ENCODE measurements around the gene FAM168B. TPM values are rescaled to one million over a fixed set of nuclear protein-coding genes. Genes with fewer than 3 reads are reported as not detected.
A peak's percentile ranks its signal among the peaks of the same experiment; 100 is the strongest.

The FAM168B gene
- total RNA-seq, 1 donor from 2014 or later = 214 TPM

- Histone ChIP-seq H3K36me3 (ENCODE audit: control insufficient read depth, insufficient read depth, low read length) (peaks cover 10% of the 10 kb centered on the region), H3K4me3 (ENCODE audit: low read depth, low read length) (no peak overlapping the region), H3K27me3 (ENCODE audit: control insufficient read depth, insufficient read depth, low read length) (no peaks in the 10 kb centered on the region)
- DNase-seq (ENCODE audit: low read depth) = no peak
- TF ChIP-seq CTCF (IDR thresholded peaks at IDR 0.05; ENCODE audit: insufficient read depth, low read length, severe bottlenecking) = no peak
- FAIRE-seq = no peak
Observed at GRCh38 chr2:131063501-131064283, 29.6 kb downstream of the FAM168B start.

GRCh38 chr2:131058920-131059319 lies 34.3 kb downstream of the FAM168B start:
- H3K36me3 ChIP-seq (ENCODE audit: control insufficient read depth, insufficient read depth, low read length) = peaks cover 23% of the 10 kb centered on the region
- FAIRE-seq = no peak
- DNase-seq (ENCODE audit: low read depth) = no peak
- H3K27me3 ChIP-seq (ENCODE audit: control insufficient read depth, insufficient read depth, low read length) = no peaks in the 10 kb centered on the region
- no peak overlapping the region for H3K4me3 ChIP-seq (ENCODE audit: low read depth, low read length)
- no peak for TF ChIP-seq CTCF (IDR thresholded peaks at IDR 0.05; ENCODE audit: insufficient read depth, low read length, severe bottlenecking)

- no peak for DNase-seq (ENCODE audit: low read depth)
- Histone ChIP-seq H3K36me3 (ENCODE audit: control insufficient read depth, insufficient read depth, low read length) (peaks cover 26% of the 10 kb centered on the region), H3K4me3 (ENCODE audit: low read depth, low read length) (no peak overlapping the region), H3K27me3 (ENCODE audit: control insufficient read depth, insufficient read depth, low read length) (no peaks in the 10 kb centered on the region)
- no peak for TF ChIP-seq CTCF (IDR thresholded peaks at IDR 0.05; ENCODE audit: insufficient read depth, low read length, severe bottlenecking)
- no peak for FAIRE-seq
Observed at GRCh38 chr2:131058214-131058843, 34.9 kb downstream of the FAM168B start.

- Histone ChIP-seq H3K4me3 (ENCODE audit: low read depth, low read length) (no peak overlapping the region), H3K27me3 (ENCODE audit: control insufficient read depth, insufficient read depth, low read length) (no peaks in the 10 kb centered on the region), H3K36me3 (ENCODE audit: control insufficient read depth, insufficient read depth, low read length) (peaks cover 36% of the 10 kb centered on the region)
- no peak for TF ChIP-seq CTCF (IDR thresholded peaks at IDR 0.05; ENCODE audit: insufficient read depth, low read length, severe bottlenecking)
- no peak for FAIRE-seq
- no peak for DNase-seq (ENCODE audit: low read depth)
Observed at GRCh38 chr2:131056932-131057287, 36.4 kb downstream of the FAM168B start.

- FAIRE-seq (peak; percentile 43), DNase-seq (ENCODE audit: low read depth) (no peak)
- H3K36me3 ChIP-seq (ENCODE audit: control insufficient read depth, insufficient read depth, low read length) = peaks cover 36% of the 10 kb centered on the region
- no peaks in the 10 kb centered on the region for H3K27me3 ChIP-seq (ENCODE audit: control insufficient read depth, insufficient read depth, low read length)
- no peak for TF ChIP-seq CTCF (IDR thresholded peaks at IDR 0.05; ENCODE audit: insufficient read depth, low read length, severe bottlenecking)
- no peak overlapping the region for H3K4me3 ChIP-seq (ENCODE audit: low read depth, low read length)
Observed at GRCh38 chr2:131056204-131056931, 36.9 kb downstream of the FAM168B start.

All from bronchial epithelial cell (primary cell).